GM23338 (cell line): ENCODE data around the gene CALCB.

Source experiments
- CREB1 ChIP-seq: fragments of 250-450 bp; sonication (Bioruptor Pico); IDR thresholded peaks from 2 replicates; pipeline ENCODE4 v1.5.0; 2020; ENCODE audit warnings: low read depth, mild to moderate bottlenecking, moderate library complexity
- CTCF ChIP-seq, 2 experiments: fragments of 200-600 bp in 1 of 2; sonication (generic) in 1 of 2; conservative IDR thresholded peaks; 2 replicates each; pipeline versions ENCODE4 v1.5.1 to v1.6.1; 2016 to 2017; ENCODE audit warnings: antibody characterized with exemption in 2 of 2, low read depth in 2 of 2, mild to moderate bottlenecking in 2 of 2, moderate library complexity in 1 of 2
- EZH2phosphoT487 ChIP-seq: fragments of 200-600 bp; sonication (generic); IDR thresholded peaks from one replicate; pipeline ENCODE4 v1.8.1; 2018; ENCODE audit warnings: antibody characterized with exemption; ENCODE audit not compliant: unreplicated experiment
- JUNB ChIP-seq: IDR thresholded peaks from one replicate; pipeline ENCODE4 v1.6.1; 2016; ENCODE audit warnings: antibody characterized with exemption; ENCODE audit not compliant: unreplicated experiment
- NANOG ChIP-seq: IDR thresholded peaks from 2 replicates; pipeline ENCODE4 v1.6.1; 2016; ENCODE audit warnings: antibody characterized with exemption, borderline replicate concordance
- POLR2AphosphoS5 ChIP-seq: IDR thresholded peaks from 2 replicates; pipeline ENCODE4 v1.6.1; 2016; ENCODE audit warnings: antibody characterized with exemption, low read depth
- REST ChIP-seq: IDR thresholded peaks from one replicate; pipeline ENCODE4 v1.6.1; 2018; ENCODE audit warnings: antibody characterized with exemption; ENCODE audit not compliant: unreplicated experiment

GRCh38 chr11:15123849-15124248 is 50.5 kb downstream of the CALCB start:
- no peak for TF ChIP-seq CTCF (conservative IDR thresholded peaks at IDR 0.05; ENCODE audit: low read depth in 2 of 2)
- TF ChIP-seq EZH2phosphoT487 = no peak
- no peak for TF ChIP-seq POLR2AphosphoS5
- no peak for TF ChIP-seq CREB1 (CRISPR knock-in tag)
- TF ChIP-seq REST = no peak
- no peak for TF ChIP-seq NANOG
- no peak for TF ChIP-seq JUNB
